Hypothalamus (tissue), 51 donors: ENCODE measurements around the gene DELE1.

Experiments used
- DNase-seq, 51 donors: peaks; one replicate each; lab custom pipeline; 2025; lab: John Stamatoyannopoulos, UW

Gene DELE1

GRCh38 chr5:141986072-141986471 lies 62.4 kb downstream of the DELE1 start:
- no peak for DNase-seq

GRCh38 chr5:141989720-141990119 lies 66.0 kb downstream of the DELE1 start:
- DNase-seq, result no peak
